IMR-90 (cell line): ENCODE measurements around the gene MANSC4. TPM values are rescaled to one million over a fixed set of nuclear protein-coding genes. Genes with fewer than 3 reads are reported as not detected.
A peak's percentile ranks its signal among the peaks of the same experiment; 100 is the strongest.

Source experiments
- ATAC-seq: fragments of 200-7000 bp; cut with Tn5 transposase; 2 replicates; pipeline ENCODE4 v1.9.1; 2020; ENCODE audit warnings: low read depth, mild to moderate bottlenecking, moderate library complexity
- BruUV-seq: library from RNA; stranded (reverse); fragments of 400-500 nt; replicated peaks from 2 replicates; lab custom pipeline; 2021; lab: Mats Ljungman, UMichigan
- CTCF ChIA-PET: fragments of 300-600 bp; formaldehyde crosslinking; extraction: SDS; loops from one replicate; lab custom pipeline; 2021; ENCODE audit warnings: antibody characterized with exemption; lab: Yijun Ruan, JAX
- POLR2A ChIA-PET: fragments of 300-600 bp; sonication (Branson Sonifier 250); formaldehyde crosslinking; loops from one replicate; lab custom pipeline; 2022; ENCODE audit warnings: antibody characterized with exemption; ENCODE audit not compliant: unreplicated experiment; lab: Charles Lee
- DNase-seq: peaks from one replicate; pipeline ENCODE4 v3.0.0; 2013
- H2AFZ ChIP-seq: replicated peaks from 2 replicates; pipeline ENCODE3; 2013; ENCODE audit warnings: low read length, mild to moderate bottlenecking; ENCODE audit not compliant: poor library complexity
- H2AK5ac ChIP-seq: 2 replicates; pipeline ENCODE4 v1.6.1; 2013; ENCODE audit warnings: low read depth, low read length, inconsistent platforms
- H2AK9ac ChIP-seq: replicated peaks from 2 replicates; pipeline ENCODE3; 2013; ENCODE audit warnings: mild to moderate bottlenecking, low read depth, low read length, moderate library complexity; ENCODE audit not compliant: poor library complexity
- H2BK120ac ChIP-seq: 2 replicates; pipeline ENCODE4 v1.6.1; 2013; ENCODE audit warnings: low read depth, low read length, inconsistent platforms
- H2BK15ac ChIP-seq: 3 replicates; pipeline ENCODE4 v1.6.1; 2013; ENCODE audit warnings: low read depth, low read length, inconsistent platforms
- H2BK20ac ChIP-seq: 2 replicates; pipeline ENCODE4 v1.6.1; 2013; ENCODE audit warnings: low read depth, mild to moderate bottlenecking, inconsistent platforms, low read length, moderate library complexity
- H2BK5ac ChIP-seq: 2 replicates; pipeline ENCODE4 v1.6.1; 2013; ENCODE audit warnings: mild to moderate bottlenecking, low read depth, low read length, inconsistent platforms; ENCODE audit not compliant: poor library complexity, severe bottlenecking
- H3K14ac ChIP-seq: replicated peaks from 2 replicates; pipeline ENCODE4 v1.6.1; 2013; ENCODE audit warnings: low read depth, low read length, inconsistent platforms
- H3K18ac ChIP-seq: 2 replicates; pipeline ENCODE4 v1.6.1; 2013; ENCODE audit warnings: low read depth, low read length, control low read depth
- H3K23ac ChIP-seq: 2 replicates; pipeline ENCODE4 v1.6.1; 2013; ENCODE audit warnings: low read depth, low read length, inconsistent platforms
- H3K27ac ChIP-seq: 2 replicates; pipeline ENCODE4 v1.5.1; 2013; ENCODE audit warnings: mild to moderate bottlenecking, control low read depth, low read length; ENCODE audit not compliant: insufficient read depth
- H3K27me3 ChIP-seq: 2 replicates; pipeline ENCODE4 v1.6.1; 2013; ENCODE audit warnings: low read length; ENCODE audit not compliant: control insufficient read depth, insufficient read depth
- H3K36me3 ChIP-seq: 2 replicates; pipeline ENCODE4 v1.6.1; 2013; ENCODE audit warnings: low read length, mixed read lengths; ENCODE audit not compliant: control insufficient read depth, insufficient read depth
- H3K4ac ChIP-seq: 2 replicates; pipeline ENCODE4 v1.6.1; 2013; ENCODE audit warnings: low read depth, low read length, inconsistent platforms
- H3K4me1 ChIP-seq: 2 replicates; pipeline ENCODE4 v1.6.1; 2013; ENCODE audit warnings: low read length, mixed read lengths; ENCODE audit not compliant: control insufficient read depth, insufficient read depth
- H3K4me2 ChIP-seq: 2 replicates; pipeline ENCODE4 v1.6.1; 2013; ENCODE audit warnings: low read depth, mild to moderate bottlenecking, control low read depth, low read length, moderate library complexity
- H3K4me3 ChIP-seq: 2 replicates; pipeline ENCODE4 v1.5.1; 2013; ENCODE audit warnings: low read depth, mild to moderate bottlenecking, control low read depth, low read length, moderate library complexity; ENCODE audit not compliant: insufficient read depth
- H3K56ac ChIP-seq: 2 replicates; pipeline ENCODE4 v1.6.1; 2013; ENCODE audit warnings: low read length, inconsistent platforms; ENCODE audit not compliant: insufficient read depth; ENCODE audit errors: extremely low read depth
- H3K79me1 ChIP-seq, 2 experiments: 2 replicates each; pipeline ENCODE4 v1.6.1; 2013; ENCODE audit warnings: low read length in 2 of 2, inconsistent platforms in 1 of 2, low read depth in 1 of 2
- H3K9ac ChIP-seq: 2 replicates; pipeline ENCODE4 v1.6.1; 2013; ENCODE audit warnings: low read depth, low read length, control low read depth
- H3K9me1 ChIP-seq: 2 replicates; pipeline ENCODE4 v1.6.1; 2013; ENCODE audit warnings: low read length, inconsistent platforms; ENCODE audit not compliant: insufficient read depth
- H3K9me3 ChIP-seq: 2 replicates; pipeline ENCODE4 v1.6.1; 2013; ENCODE audit warnings: low read length; ENCODE audit not compliant: control insufficient read depth, insufficient read depth
- H4K20me1 ChIP-seq: 2 replicates; pipeline ENCODE4 v1.6.1; 2013; ENCODE audit warnings: low read length, inconsistent platforms; ENCODE audit not compliant: insufficient read depth
- H4K5ac ChIP-seq: 2 replicates; pipeline ENCODE4 v1.6.1; 2013; ENCODE audit warnings: mild to moderate bottlenecking, low read depth, low read length, control low read depth
- H4K8ac ChIP-seq, 2 experiments: 2 replicates each; pipeline ENCODE4 v1.6.1; 2013; ENCODE audit warnings: low read depth in 2 of 2, low read length in 2 of 2, control low read depth in 1 of 2, inconsistent platforms in 1 of 2
- H4K91ac ChIP-seq: 2 replicates; pipeline ENCODE4 v1.6.1; 2013; ENCODE audit warnings: low read depth, low read length, inconsistent platforms; ENCODE audit not compliant: insufficient read depth
- CEBPB ChIP-seq: IDR thresholded peaks from 2 replicates; pipeline ENCODE4 v1.6.1; 2012; ENCODE audit warnings: low read depth, low read length, improper control_type of control experiment
- MXI1 ChIP-seq: IDR thresholded peaks from 2 replicates; pipeline ENCODE4 v1.6.1; 2012; ENCODE audit warnings: low read depth, mild to moderate bottlenecking, low read length, moderate library complexity, borderline replicate concordance
- WGBS, 2 experiments: methylation state at CpG; one replicate each; pipeline versions ENCODE4 v1.1.5 to v1.1.7; 2013; ENCODE audit warnings: missing lambda C conversion rate in 2 of 2; ENCODE audit not compliant: insufficient read length in 1 of 2; ENCODE audit errors: extremely low coverage in 2 of 2; 5-methylcytosine and 5-hydroxymethylcytosine counted together
- dilution Hi-C: fragments of 300-500 bp; cut with HindIII; formaldehyde crosslinking; loops from one replicate; pipeline ENCODE4 v1.14.3; 2018; ENCODE audit warnings: low sequenced_read_pairs; ENCODE audit not compliant: unreplicated experiment
- in situ Hi-C: fragments of 300-500 bp; cut with MboI; formaldehyde crosslinking; loops from 3 replicates; pipeline ENCODE4 v1.14.3; 2019; ENCODE audit warnings: low sequenced_read_pairs, inconsistent platforms, mixed read lengths
- intact Hi-C: fragments of 100-400 bp; cut with micrococcal nuclease; formaldehyde crosslinking; loops from 2 replicates; pipeline ENCODE4 v1.10.0; 2022
- polyA plus RNA-seq, 3 experiments: library from polyadenylated mRNA; depleted of rRNA; stranded (reverse); fragments of >200 nt; gene quantifications; 2 replicates each; pipeline ENCODE4 v1.2.3, GENCODE V29; 2012; ENCODE audit warnings: low replicate concordance in 1 of 3
- total RNA-seq: library from RNA; depleted of rRNA; stranded (reverse); fragments of >200 nt; gene quantifications from 2 replicates; pipeline ENCODE4 v1.2.3, GENCODE V29; 2012

The MANSC4 gene
- total and polyA plus RNA-seq, 2 of the 4 experiments (the other 2 are of a cell fraction) = not detected

DNA sequence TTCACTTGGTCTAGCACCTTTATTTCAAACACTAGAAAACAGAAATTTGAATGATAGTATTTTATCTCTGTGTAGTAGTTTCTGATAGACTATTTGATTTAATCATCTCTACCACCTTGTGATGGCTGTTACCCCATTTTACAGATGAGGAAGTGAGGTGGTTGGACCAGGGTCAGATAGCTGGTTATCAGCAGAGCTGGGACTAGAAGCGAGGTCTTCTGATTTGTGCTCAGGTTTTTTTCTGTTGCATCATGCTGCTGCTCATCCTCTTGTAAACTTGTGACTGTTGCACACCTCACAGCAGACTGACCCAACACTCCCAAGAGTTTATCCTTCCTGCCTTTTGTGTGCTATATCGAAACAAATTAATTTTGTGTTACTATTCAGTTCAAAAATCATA is 10.1 kb upstream of the MANSC4 start:
- DNase-seq (peak; percentile 33), ATAC-seq (no peak)
- H4K20me1 ChIP-seq = peaks cover 43% of the 10 kb centered on the region
- no peak overlapping the region for H3K4me2 ChIP-seq
- no TSS peak for BruUV-seq
- H3K23ac ChIP-seq = no peak overlapping the region
- H3K4me1 ChIP-seq = peaks cover 12% of the 10 kb centered on the region
- in situ Hi-C loops = no loop called here
- no peaks in the 10 kb centered on the region for H3K27me3 ChIP-seq
- no peak overlapping the region for H3K27ac ChIP-seq
- intact Hi-C loops = no loop called here
- WGBS, 2 experiments = 100% methylated on average over 1 of the region's 2 CpGs; no CpG with 5 or more reads in 1 of the 2 experiments
- H3K18ac ChIP-seq = peak overlapping the region; percentile 32; the same call in 1 of the 2 replicates
- no peak overlapping the region for H2BK20ac ChIP-seq
- no peak overlapping the region for H3K9ac ChIP-seq
- no peak overlapping the region for H2AFZ ChIP-seq
- H3K4ac ChIP-seq = no peak overlapping the region
- dilution Hi-C loops = no loop called here
- no peak overlapping the region for H4K5ac ChIP-seq
- no peak overlapping the region for H3K4me3 ChIP-seq
- ChIA-PET CTCF (interaction anchor here (1.0 kb wide), 1 partner anchor 12 kb away, joined by 4 read pairs; no protein-coding TSS in a partner anchor), POLR2A (no interaction called here)
- H3K36me3 ChIP-seq = peaks cover 26% of the 10 kb centered on the region
- peaks cover 25% of the 10 kb centered on the region for H3K9me1 ChIP-seq
- H2AK9ac ChIP-seq = no peak overlapping the region
- H4K91ac ChIP-seq = no peak overlapping the region
- H3K14ac ChIP-seq = no peak overlapping the region
- H2BK120ac ChIP-seq = no peak overlapping the region
- TF ChIP-seq CEBPB (peak; percentile 22; the same call in 1 of the 2 replicates), MXI1 (no peak)
- peaks cover 37 to 77% of the 10 kb centered on the region in 2 experiments for H3K79me1 ChIP-seq
- no peak overlapping the region for H3K56ac ChIP-seq
- H2BK15ac ChIP-seq = no peak overlapping the region
- no peak overlapping the region for H4K8ac ChIP-seq
- no peak overlapping the region for H2AK5ac ChIP-seq
- H2BK5ac ChIP-seq = no peak overlapping the region
- H3K9me3 ChIP-seq = no peaks in the 10 kb centered on the region
